Stomach (tissue), 4 donors: ENCODE results near the gene LDLRAD3.

Source experiments
- EP300 ChIP-seq: sonication (generic); formaldehyde crosslinking; IDR thresholded peaks from one replicate; pipeline ENCODE4 v1.6.1; 2017; ENCODE audit warnings: antibody characterized with exemption
- POLR2A ChIP-seq, 4 donors: fragments of 450-650 bp; IDR thresholded peaks; one replicate each; pipeline ENCODE4 v1.6.1; 2016; ENCODE audit warnings: antibody characterized with exemption in 4 of 4, control low read depth in 2 of 4, mild to moderate bottlenecking in 1 of 4, moderate library complexity in 1 of 4
- POLR2AphosphoS5 ChIP-seq, 3 donors: sonication (generic); formaldehyde crosslinking; IDR thresholded peaks; one replicate each; pipeline ENCODE4 v1.6.1; 2016; ENCODE audit warnings: antibody characterized with exemption in 3 of 3
- TF ChIP-seq, protein P1 (sequence below), 7 experiments: fragments of 450-650 bp in 4 of 7; fragments of 200-600 bp in 3 of 7; sonication (generic) in 3 of 7; IDR thresholded peaks; one replicate each; pipeline ENCODE4 v1.5.1; 2016 to 2019; ENCODE audit warnings: antibody characterized with exemption in 7 of 7, control low read depth in 2 of 7, mild to moderate bottlenecking in 1 of 7

DNA sequence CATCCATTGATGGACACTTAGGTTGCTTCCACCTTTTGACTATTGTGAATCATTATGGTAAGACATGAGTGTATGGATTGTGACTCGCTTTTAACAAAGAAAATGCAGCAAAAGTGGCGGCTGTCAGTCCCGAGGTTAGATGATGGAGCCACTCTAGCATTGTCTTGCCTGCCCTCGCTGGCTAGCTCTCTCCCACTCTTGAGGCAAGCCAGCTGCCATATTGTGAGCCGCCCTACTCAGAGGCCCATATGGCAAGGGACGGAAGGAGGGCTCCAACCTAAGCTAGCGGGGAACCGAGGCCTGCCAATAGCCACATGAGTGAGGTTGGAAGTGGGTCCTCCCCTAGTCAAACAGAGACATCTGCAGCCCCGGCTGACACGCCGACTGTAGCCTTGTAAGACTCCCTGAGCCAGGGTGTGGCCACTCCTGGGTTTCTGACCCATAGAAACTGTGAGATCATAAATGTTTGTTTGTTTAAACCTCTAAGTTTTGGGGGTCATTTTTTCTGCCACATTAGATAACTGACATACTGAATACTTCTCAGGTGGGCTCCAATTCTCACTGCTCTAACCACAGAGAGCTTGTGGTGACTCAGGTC is 160.2 kb downstream of the LDLRAD3 start:
- TF ChIP-seq, protein P1, sequence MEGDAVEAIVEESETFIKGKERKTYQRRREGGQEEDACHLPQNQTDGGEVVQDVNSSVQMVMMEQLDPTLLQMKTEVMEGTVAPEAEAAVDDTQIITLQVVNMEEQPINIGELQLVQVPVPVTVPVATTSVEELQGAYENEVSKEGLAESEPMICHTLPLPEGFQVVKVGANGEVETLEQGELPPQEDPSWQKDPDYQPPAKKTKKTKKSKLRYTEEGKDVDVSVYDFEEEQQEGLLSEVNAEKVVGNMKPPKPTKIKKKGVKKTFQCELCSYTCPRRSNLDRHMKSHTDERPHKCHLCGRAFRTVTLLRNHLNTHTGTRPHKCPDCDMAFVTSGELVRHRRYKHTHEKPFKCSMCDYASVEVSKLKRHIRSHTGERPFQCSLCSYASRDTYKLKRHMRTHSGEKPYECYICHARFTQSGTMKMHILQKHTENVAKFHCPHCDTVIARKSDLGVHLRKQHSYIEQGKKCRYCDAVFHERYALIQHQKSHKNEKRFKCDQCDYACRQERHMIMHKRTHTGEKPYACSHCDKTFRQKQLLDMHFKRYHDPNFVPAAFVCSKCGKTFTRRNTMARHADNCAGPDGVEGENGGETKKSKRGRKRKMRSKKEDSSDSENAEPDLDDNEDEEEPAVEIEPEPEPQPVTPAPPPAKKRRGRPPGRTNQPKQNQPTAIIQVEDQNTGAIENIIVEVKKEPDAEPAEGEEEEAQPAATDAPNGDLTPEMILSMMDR (IDR thresholded peaks at IDR 0.05), result no peak
- TF ChIP-seq POLR2A (IDR thresholded peaks at IDR 0.05), result no peak
- TF ChIP-seq EP300, result no peak
- no peak for TF ChIP-seq POLR2AphosphoS5 (IDR thresholded peaks at IDR 0.05)
